B cell (primary cell): ENCODE data around the gene BIRC5. TPM values are rescaled to one million over a fixed set of nuclear protein-coding genes. Genes with fewer than 3 reads are reported as not detected.
A peak's percentile ranks its signal among the peaks of the same experiment; 100 is the strongest.

Experiments
- ATAC-seq: fragments of 200-7000 bp; cut with Tn5 transposase; one replicate; pipeline ENCODE4 v1.10.0; 2021; ENCODE audit warnings: low read depth, mild to moderate bottlenecking, moderate number of reproducible peaks, moderate library complexity
- CTCF ChIA-PET: fragments of 350-600 bp; sonication (Branson Sonifier 250); formaldehyde crosslinking; loops from one replicate; lab custom pipeline; 2021; ENCODE audit warnings: antibody characterized with exemption, inconsistent platforms; lab: Charles Lee
- POLR2A ChIA-PET: fragments of 350-600 bp; sonication (Branson Sonifier 250); formaldehyde crosslinking; loops from one replicate; lab custom pipeline; 2021; ENCODE audit warnings: antibody characterized with exemption; lab: Charles Lee
- DNase-seq: peaks from one replicate; pipeline ENCODE4 v3.0.0; 2013
- H2AFZ ChIP-seq: 2 replicates; pipeline ENCODE4 v1.6.1; 2012; ENCODE audit warnings: mild to moderate bottlenecking, low read depth, low read length; ENCODE audit not compliant: insufficient read depth, poor library complexity, severe bottlenecking
- H3K27ac ChIP-seq, 2 donors: 1 replicate in 1 of 2; 2 replicates in 1 of 2; pipeline ENCODE4 v1.5.1; 2012 to 2013; ENCODE audit warnings: low read length in 2 of 2, mild to moderate bottlenecking in 2 of 2, moderate library complexity in 1 of 2
- H3K27me3 ChIP-seq, 4 experiments: fragments of 200-600 bp in 1 of 4; sonication (generic) in 1 of 4; replicated peaks in 1 of 4; 1 replicate in 2 of 4; 2 replicates in 2 of 4; pipeline versions ENCODE4 v1.6.1 to v1.7.0; 2013 to 2016; ENCODE audit warnings: low read length in 3 of 4, mild to moderate bottlenecking in 2 of 4, mixed read lengths in 1 of 4, moderate library complexity in 1 of 4; ENCODE audit not compliant: insufficient read depth in 4 of 4, control insufficient read depth in 3 of 4; ENCODE audit errors: control extremely low read depth in 1 of 4
- H3K36me3 ChIP-seq, 2 experiments: replicated peaks in 1 of 2; 1 replicate in 1 of 2; 2 replicates in 1 of 2; pipeline versions ENCODE4 v1.6.1 to v1.7.1; 2013; ENCODE audit warnings: low read length in 1 of 2; ENCODE audit not compliant: insufficient read depth in 2 of 2, control insufficient read depth in 1 of 2; ENCODE audit errors: control extremely low read depth in 1 of 2, extremely low read depth in 1 of 2
- H3K4me1 ChIP-seq, 2 donors: fragments of 200-600 bp in 1 of 2; sonication (generic) in 1 of 2; 1 replicate in 1 of 2; 2 replicates in 1 of 2; pipeline versions ENCODE4 v1.5.1 to v1.6.1; 2013 to 2017; ENCODE audit warnings: low read length in 2 of 2; ENCODE audit not compliant: control insufficient read depth in 2 of 2, insufficient read depth in 2 of 2
- H3K4me2 ChIP-seq: replicated peaks from 2 replicates; pipeline ENCODE3; 2012; ENCODE audit warnings: mild to moderate bottlenecking, low read depth, low read length; ENCODE audit not compliant: poor library complexity, severe bottlenecking
- H3K4me3 ChIP-seq, 5 experiments: fragments of 200-600 bp in 1 of 5; sonication (generic) in 1 of 5; 1 replicate in 3 of 5; 2 replicates in 2 of 5; pipeline versions ENCODE4 v1.5.1 to v1.7.0; 2011 to 2016; ENCODE audit warnings: low read length in 4 of 5, mild to moderate bottlenecking in 4 of 5, low read depth in 2 of 5, control low read depth in 1 of 5, moderate library complexity in 1 of 5; ENCODE audit not compliant: insufficient read depth in 1 of 5; ENCODE audit errors: control extremely low read depth in 1 of 5, extremely low read depth in 1 of 5
- H3K79me2 ChIP-seq: fragments of 200-600 bp; sonication (generic); one replicate; pipeline ENCODE4 v1.6.0; 2016; ENCODE audit warnings: low read length; ENCODE audit not compliant: control insufficient read depth, insufficient read depth
- H3K9ac ChIP-seq: fragments of 200-600 bp; sonication (generic); 2 replicates; pipeline ENCODE4 v1.6.1; 2017; ENCODE audit warnings: mild to moderate bottlenecking, low read length, moderate library complexity
- H3K9me3 ChIP-seq, 3 donors: one replicate each; pipeline versions ENCODE4 v1.6.1 to v1.7.1; 2013; ENCODE audit warnings: low read length in 2 of 3; ENCODE audit not compliant: control insufficient read depth in 2 of 3, insufficient read depth in 1 of 3; ENCODE audit errors: control extremely low read depth in 1 of 3
- H4K20me1 ChIP-seq: 2 replicates; pipeline ENCODE4 v1.6.0; 2012; ENCODE audit warnings: mild to moderate bottlenecking, low read length; ENCODE audit not compliant: insufficient read depth, control insufficient read depth, poor library complexity, severe bottlenecking
- H3K27ac Mint-ChIP-seq: one replicate; pipeline ENCODE4 v1.8.0; 2021; ENCODE audit warnings: mixed read lengths
- H3K27me3 Mint-ChIP-seq: one replicate; pipeline ENCODE4 v1.8.0; 2021; ENCODE audit warnings: mixed read lengths
- H3K4me1 Mint-ChIP-seq: one replicate; pipeline ENCODE4 v1.8.0; 2021; ENCODE audit warnings: mixed read lengths
- H3K4me3 Mint-ChIP-seq: one replicate; pipeline ENCODE4 v1.8.0; 2021; ENCODE audit warnings: mixed read lengths
- H3K9me3 Mint-ChIP-seq: one replicate; pipeline ENCODE4 v1.8.0; 2022; ENCODE audit warnings: mixed read lengths; ENCODE audit not compliant: insufficient read depth
- EZH2 ChIP-seq: IDR thresholded peaks from 2 replicates; pipeline ENCODE4 v1.6.1; 2012; ENCODE audit warnings: borderline replicate concordance, low read depth, mild to moderate bottlenecking, moderate library complexity, low read length; ENCODE audit not compliant: insufficient read depth, poor library complexity, severe bottlenecking
- WGBS: methylation state at CpG from one replicate; pipeline ENCODE4 v1.1.5; 2013; ENCODE audit warnings: missing lambda C conversion rate; ENCODE audit not compliant: insufficient coverage; 5-methylcytosine and 5-hydroxymethylcytosine counted together
- intact Hi-C: fragments of 100-400 bp; cut with micrococcal nuclease; formaldehyde crosslinking; loops from one replicate; pipeline ENCODE4 v1.10.0; 2022
- polyA plus RNA-seq: library from polyadenylated mRNA; depleted of rRNA; stranded (reverse); fragments of >200 nt; gene quantifications from 2 replicates; pipeline ENCODE4 v1.2.3, GENCODE V29; 2012
- total RNA-seq, 2 donors: library from RNA; stranded (reverse); fragments of 120-200 nt in 1 of 2; gene quantifications; 1 replicate in 1 of 2; 2 replicates in 1 of 2; pipeline versions ENCODE4 v1.2.3 to v1.2.4, GENCODE V29; 2013 to 2022
- TF ChIP-seq, protein P1 (sequence below): fragments of 200-600 bp; IDR thresholded peaks from one replicate; pipeline ENCODE4 v1.8.0; 2022; ENCODE audit warnings: antibody characterized with exemption, mild to moderate bottlenecking

Gene BIRC5
- total and polyA plus RNA-seq, 2 donors (not counting 1 experiment from before 2014, with no cell fraction given), result 0.33 to 0.84 TPM

DNA sequence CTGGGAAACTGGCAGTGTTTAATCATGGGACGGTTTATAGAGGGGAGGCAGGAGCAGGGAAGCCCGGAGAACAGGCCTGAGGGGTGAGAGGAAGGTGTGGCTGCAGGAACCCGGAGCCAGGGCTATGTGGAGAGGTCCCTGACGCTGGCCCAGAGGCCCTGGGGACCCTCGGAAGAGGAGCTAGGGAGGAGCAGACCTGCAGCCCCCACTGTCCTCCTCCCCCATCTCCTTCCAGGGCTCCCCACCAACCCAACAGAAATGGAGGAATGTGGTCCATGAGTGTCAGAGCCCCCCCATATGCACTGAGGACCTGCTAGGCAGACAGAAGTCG lies 37.7 kb downstream of the BIRC5 start:
- H3K4me1 Mint-ChIP-seq, result peaks cover 33% of the 10 kb centered on the region

DNA sequence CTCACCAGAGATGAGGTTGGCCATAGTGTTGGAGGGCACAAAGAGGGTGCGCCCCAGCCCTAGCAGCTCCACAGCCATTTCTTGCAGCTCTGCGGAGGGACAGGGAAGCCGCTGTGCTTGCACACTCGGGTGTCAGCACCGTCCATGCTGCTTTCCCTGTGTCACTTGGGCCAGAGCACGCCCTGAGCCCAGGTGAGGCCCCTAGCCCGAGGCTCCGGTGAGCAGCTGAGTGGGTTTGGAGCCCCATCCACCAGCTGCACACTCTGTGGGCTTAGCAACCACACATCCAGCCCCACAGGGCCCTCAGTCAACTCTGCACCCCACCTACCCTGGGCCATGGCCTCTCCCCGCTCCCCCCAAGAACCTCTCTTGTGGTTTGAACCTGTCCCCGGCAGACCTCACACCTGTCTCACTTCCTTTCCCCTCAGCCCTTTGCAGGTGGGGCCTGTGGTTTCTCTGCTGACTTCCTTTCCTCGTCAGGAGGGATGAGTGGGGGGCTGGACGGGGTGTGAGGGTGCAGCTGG lies 38.1 kb downstream of the BIRC5 start:
- H3K79me2 ChIP-seq, result no peaks in the 10 kb centered on the region

More for the DNA sequence above, 37.7 kb downstream of the BIRC5 start:
- Histone ChIP-seq H3K27ac (peak overlapping the region in 1 of 2 donors; percentile 27), H3K36me3 (no peaks in the 10 kb centered on the region), H3K9ac (no peak overlapping the region), H3K79me2 (no peaks in the 10 kb centered on the region), H3K4me1 (peaks cover 33 to 40% of the 10 kb centered on the region in 2 donors), H3K27me3 (no peaks in the 10 kb centered on the region), H3K4me3 (no peak overlapping the region), H2AFZ (peak overlapping the region; percentile 27), H4K20me1 (peaks cover 7% of the 10 kb centered on the region), H3K9me3 (no peaks in the 10 kb centered on the region), H3K4me2 (peak overlapping the region; percentile 62)
- CTCF ChIA-PET, result interaction anchor here (0.9 to 6.1 kb wide), 28 partner anchors 10 to 234 kb away, joined by 3 to 83 read pairs (median 8); partner anchors contain the start of genes AFMID, TK1 and TMC8
- Mint-ChIP-seq H3K9me3 (no peaks in the 10 kb centered on the region), H3K4me3 (peak overlapping the region; percentile 57), H3K27ac (peak overlapping the region; percentile 15), H3K27me3 (no peaks in the 10 kb centered on the region)
- WGBS, result 43% methylated on average over 2 of the region's 6 CpGs
- POLR2A ChIA-PET, result interaction anchor here (0.9 to 2.1 kb wide), 5 partner anchors 21 to 139 kb away, joined by 3 to 8 read pairs (median 4); partner anchors contain the start of gene TMC8
- ATAC-seq (no peak), DNase-seq (peak; percentile 40)
- TF ChIP-seq, protein P1, sequence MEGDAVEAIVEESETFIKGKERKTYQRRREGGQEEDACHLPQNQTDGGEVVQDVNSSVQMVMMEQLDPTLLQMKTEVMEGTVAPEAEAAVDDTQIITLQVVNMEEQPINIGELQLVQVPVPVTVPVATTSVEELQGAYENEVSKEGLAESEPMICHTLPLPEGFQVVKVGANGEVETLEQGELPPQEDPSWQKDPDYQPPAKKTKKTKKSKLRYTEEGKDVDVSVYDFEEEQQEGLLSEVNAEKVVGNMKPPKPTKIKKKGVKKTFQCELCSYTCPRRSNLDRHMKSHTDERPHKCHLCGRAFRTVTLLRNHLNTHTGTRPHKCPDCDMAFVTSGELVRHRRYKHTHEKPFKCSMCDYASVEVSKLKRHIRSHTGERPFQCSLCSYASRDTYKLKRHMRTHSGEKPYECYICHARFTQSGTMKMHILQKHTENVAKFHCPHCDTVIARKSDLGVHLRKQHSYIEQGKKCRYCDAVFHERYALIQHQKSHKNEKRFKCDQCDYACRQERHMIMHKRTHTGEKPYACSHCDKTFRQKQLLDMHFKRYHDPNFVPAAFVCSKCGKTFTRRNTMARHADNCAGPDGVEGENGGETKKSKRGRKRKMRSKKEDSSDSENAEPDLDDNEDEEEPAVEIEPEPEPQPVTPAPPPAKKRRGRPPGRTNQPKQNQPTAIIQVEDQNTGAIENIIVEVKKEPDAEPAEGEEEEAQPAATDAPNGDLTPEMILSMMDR, result no peak
- TF ChIP-seq EZH2, result no peak
- intact Hi-C loops, result loop anchor here (1.0 to 5.0 kb wide), 7 partner anchors 25 to 232 kb away; partner anchors contain the start of genes SOCS3 and TMC8

More for the DNA sequence above, 38.1 kb downstream of the BIRC5 start:
- Mint-ChIP-seq H3K4me3 (peak overlapping the region; percentile 77), H3K27me3 (no peaks in the 10 kb centered on the region), H3K4me1 (peaks cover 33% of the 10 kb centered on the region), H3K27ac (peak overlapping the region; percentile 78), H3K9me3 (no peaks in the 10 kb centered on the region)
- intact Hi-C loops, result loop anchor here (5.0 kb wide), 1 partner anchor 120 kb away; the partner anchor contains the start of gene TMC8
- H3K4me3 ChIP-seq, result no peak overlapping the region
- TF ChIP-seq EZH2, result no peak
- TF ChIP-seq, protein P1, result no peak
- ChIA-PET CTCF (interaction anchor here (0.9 to 6.1 kb wide), 19 partner anchors 11 to 169 kb away, joined by 3 to 83 read pairs (median 13); partner anchors contain the start of genes AFMID, TK1 and TMC8), POLR2A (interaction anchor here (0.9 to 2.1 kb wide), 5 partner anchors 21 to 140 kb away, joined by 3 to 8 read pairs (median 4); partner anchors contain the start of gene TMC8)
- H3K27me3 ChIP-seq, result no peaks in the 10 kb centered on the region
- H3K9ac ChIP-seq, result no peak overlapping the region
- H3K4me1 ChIP-seq, result peaks cover 33 to 42% of the 10 kb centered on the region in 2 donors
- peak; percentile 61 for ATAC-seq
- 33% methylated on average over 8 of the region's 12 CpGs for WGBS
- peaks cover 7% of the 10 kb centered on the region for H4K20me1 ChIP-seq
- peak; percentile 80 for DNase-seq
- H3K4me2 ChIP-seq, result peak overlapping the region; percentile 62
- H3K27ac ChIP-seq, result peak overlapping the region in 1 of 2 donors; percentile 27
- no peak overlapping the region for H2AFZ ChIP-seq
- no peaks in the 10 kb centered on the region for H3K9me3 ChIP-seq
- H3K36me3 ChIP-seq, result no peaks in the 10 kb centered on the region
